ENCODE data around the gene C5.

- no peak for TF ChIP-seq EZH2 (IDR thresholded peaks at IDR 0.05; ENCODE audit: borderline replicate concordance)
- TF ChIP-seq CTCF (IDR thresholded peaks at IDR 0.05; ENCODE audit: poor library complexity): no peak
- no peak for TF ChIP-seq EZH2phosphoT487 (IDR thresholded peaks at IDR 0.05; ENCODE audit: low read depth, severe bottlenecking, unreplicated experiment)
These were observed 122.6 kb downstream of the C5 start for GRCh38 chr9:120927269-120928014.

Data from hepatocyte (in vitro differentiated cells).